Prostate gland (tissue), 2 donors: ENCODE data around the gene EPB41L5. TPM values are rescaled to one million over a fixed set of nuclear protein-coding genes. Genes with fewer than 3 reads are reported as not detected.
A peak's percentile ranks its signal among the peaks of the same experiment; 100 is the strongest.

Source experiments
- DNase-seq: peaks from one replicate; pipeline ENCODE4 v3.0.0-alpha.2; 2019; ENCODE audit warnings: low spot score
- H3K27ac ChIP-seq, 2 donors: fragments of 200-600 bp; sonication (generic); 2 replicates each; pipeline ENCODE4 v1.5.1; 2017 to 2019
- H3K27me3 ChIP-seq: fragments of 200-600 bp; sonication (generic); replicated peaks from 2 replicates; pipeline ENCODE4 v1.5.1; 2019; ENCODE audit not compliant: insufficient read depth
- H3K36me3 ChIP-seq, 2 donors: fragments of 200-600 bp; sonication (generic); 1 replicate in 1 of 2; 2 replicates in 1 of 2; pipeline versions ENCODE4 v1.5.1 to v1.8.1; 2017 to 2019
- H3K4me1 ChIP-seq: fragments of 200-600 bp; sonication (generic); replicated peaks from 2 replicates; pipeline ENCODE4 v1.5.1; 2019
- H3K4me3 ChIP-seq, 2 donors: fragments of 200-600 bp; sonication (generic); 2 replicates each; pipeline ENCODE4 v1.5.1; 2017 to 2019
- H3K9me3 ChIP-seq: fragments of 200-600 bp; sonication (generic); 2 replicates; pipeline ENCODE4 v1.5.1; 2017
- CTCF ChIP-seq, 4 experiments: fragments of 200-600 bp in 2 of 4; fragments of 450-650 bp in 2 of 4; sonication (generic) in 2 of 4; IDR thresholded peaks; 1 replicate in 3 of 4; 2 replicates in 1 of 4; pipeline ENCODE4 v1.5.1; 2016 to 2019; ENCODE audit warnings: antibody characterized with exemption in 4 of 4, mild to moderate bottlenecking in 2 of 4, moderate library complexity in 2 of 4
- POLR2A ChIP-seq: fragments of 450-650 bp; IDR thresholded peaks from one replicate; pipeline ENCODE4 v1.6.1; 2016; ENCODE audit warnings: antibody characterized with exemption, mild to moderate bottlenecking
- POLR2AphosphoS5 ChIP-seq: sonication (generic); formaldehyde crosslinking; IDR thresholded peaks from one replicate; pipeline ENCODE4 v1.6.1; 2017; ENCODE audit warnings: antibody characterized with exemption
- WGBS: methylation state at CpG from one replicate; pipeline ENCODE4 v1.1.5; 2018; 5-methylcytosine and 5-hydroxymethylcytosine counted together
- intact Hi-C: fragments of 100-400 bp; cut with DNase I; formaldehyde crosslinking; loops from one replicate; pipeline ENCODE4 v1.14.2; 2022
- total RNA-seq, 2 donors: library from RNA; depleted of rRNA; stranded (reverse); fragments of >200 nt; gene quantifications; one replicate each; pipeline ENCODE4 v1.1.0, GENCODE V29; 2016

EPB41L5 gene
- total RNA-seq, 2 donors from 2014 or later: 37.1 to 51.1 TPM

GRCh38 chr2:120001471-120001870, 11.4 kb upstream of the EPB41L5 start:
- Histone ChIP-seq H3K4me3 (no peak overlapping the region), H3K4me1 (no peaks in the 10 kb centered on the region), H3K9me3 (no peaks in the 10 kb centered on the region), H3K27me3 (no peaks in the 10 kb centered on the region), H3K36me3 (no peaks in the 10 kb centered on the region), H3K27ac (no peak overlapping the region)
- intact Hi-C loops: no loop called here
- TF ChIP-seq POLR2A (no peak), CTCF (IDR thresholded peaks at IDR 0.05) (no peak)
- no peak for DNase-seq
- 85% methylated on average over 1 of the region's 1 CpG for WGBS

- Histone ChIP-seq H3K27me3 (no peaks in the 10 kb centered on the region), H3K4me3 (no peak overlapping the region), H3K36me3 (no peaks in the 10 kb centered on the region), H3K4me1 (no peaks in the 10 kb centered on the region), H3K9me3 (no peaks in the 10 kb centered on the region), H3K27ac (no peak overlapping the region)
- intact Hi-C loops: no loop called here
- DNase-seq: no peak
- no peak for TF ChIP-seq POLR2AphosphoS5
- TF ChIP-seq CTCF (IDR thresholded peaks at IDR 0.05): no peak
These were observed 8.6 kb upstream of the EPB41L5 start for GRCh38 chr2:120004254-120004653.

- no peak overlapping the region for H3K4me3 ChIP-seq
- no peak for DNase-seq
- no peaks in the 10 kb centered on the region for H3K36me3 ChIP-seq
- intact Hi-C loops: no loop called here
- H3K4me1 ChIP-seq: no peaks in the 10 kb centered on the region
- no peaks in the 10 kb centered on the region for H3K9me3 ChIP-seq
- WGBS: 92% methylated on average over 11 of the region's 11 CpGs
- H3K27ac ChIP-seq: no peak overlapping the region
- TF ChIP-seq CTCF (IDR thresholded peaks at IDR 0.05): no peak
- no peak for TF ChIP-seq POLR2AphosphoS5
- no peak for TF ChIP-seq POLR2A
- H3K27me3 ChIP-seq: no peaks in the 10 kb centered on the region
These were observed 6.9 kb upstream of the EPB41L5 start for GRCh38 chr2:120005834-120006521.

GRCh38 chr2:120007851-120008250, 5.0 kb upstream of the EPB41L5 start:
- H3K4me3 ChIP-seq: no peak overlapping the region
- TF ChIP-seq POLR2AphosphoS5: no peak
- TF ChIP-seq CTCF (IDR thresholded peaks at IDR 0.05): no peak
- TF ChIP-seq POLR2A: no peak
- no peaks in the 10 kb centered on the region for H3K36me3 ChIP-seq
- 90% methylated on average over 4 of the region's 4 CpGs for WGBS
- H3K27ac ChIP-seq: no peak overlapping the region
- H3K27me3 ChIP-seq: no peaks in the 10 kb centered on the region
- intact Hi-C loops: no loop called here
- H3K4me1 ChIP-seq: no peaks in the 10 kb centered on the region
- H3K9me3 ChIP-seq: no peaks in the 10 kb centered on the region
- DNase-seq: no peak

GRCh38 chr2:120012363-120012762, 514 bp upstream of the EPB41L5 start:
- intact Hi-C loops: loop anchor here (2.0 kb wide), 1 partner anchor 254 kb away; the partner anchor contains the start of gene PTPN4
- no peaks in the 10 kb centered on the region for H3K36me3 ChIP-seq
- peak overlapping the region; percentile 91 for H3K27ac ChIP-seq
- H3K9me3 ChIP-seq: no peaks in the 10 kb centered on the region
- peak overlapping the region; percentile 95 to 100 for H3K4me3 ChIP-seq
- 16% methylated on average over 8 of the region's 8 CpGs for WGBS
- DNase-seq: no peak
- H3K27me3 ChIP-seq: no peaks in the 10 kb centered on the region
- no peaks in the 10 kb centered on the region for H3K4me1 ChIP-seq
- TF ChIP-seq POLR2A: no peak
- TF ChIP-seq POLR2AphosphoS5: no peak
- no peak for TF ChIP-seq CTCF (IDR thresholded peaks at IDR 0.05)
